Stimulated activated CD8-positive, alpha-beta memory T cell treated with anti-CD3 and anti-CD28 coated beads, Interleukin-12 subunit alpha, Interleukin-12 subunit beta, amount 100 ng/mL, for 1 hour (primary cell): ENCODE results near the gene GAS7.

Experiments used
- DNase-seq: peaks from one replicate; pipeline ENCODE4 v3.0.0-alpha.2; 2020; ENCODE audit warnings: low read depth

GAS7 gene

GRCh38 chr17:9981344-9981915, 217.0 kb downstream of the GAS7 start:
- DNase-seq, result no peak

DNA sequence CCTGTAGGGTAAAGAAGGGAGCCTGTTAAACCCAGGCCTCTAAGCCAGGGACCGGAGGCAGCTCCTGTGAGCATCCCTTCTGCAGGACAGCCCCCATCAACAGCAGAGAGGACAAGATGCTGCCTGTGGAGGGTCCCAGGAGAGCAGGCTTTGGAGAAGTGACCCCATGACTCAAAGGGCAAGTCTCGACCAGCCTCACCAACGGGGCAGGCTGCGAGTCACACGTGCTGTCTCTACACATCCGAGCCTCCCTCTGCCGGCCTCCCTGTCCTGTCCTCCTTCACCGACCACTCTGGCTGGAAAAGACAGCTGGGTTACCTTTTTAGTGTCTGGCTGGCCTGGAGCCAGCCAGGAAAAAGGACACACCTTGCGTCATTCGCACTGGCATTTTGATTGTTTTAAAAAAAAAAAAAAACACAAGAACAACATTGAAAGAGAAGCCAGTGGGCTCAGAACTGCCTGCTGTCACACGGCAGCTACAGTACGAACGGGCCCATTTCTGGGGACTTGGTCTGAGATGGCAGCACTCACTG, 218.9 kb downstream of the GAS7 start:
- no peak for DNase-seq

DNA sequence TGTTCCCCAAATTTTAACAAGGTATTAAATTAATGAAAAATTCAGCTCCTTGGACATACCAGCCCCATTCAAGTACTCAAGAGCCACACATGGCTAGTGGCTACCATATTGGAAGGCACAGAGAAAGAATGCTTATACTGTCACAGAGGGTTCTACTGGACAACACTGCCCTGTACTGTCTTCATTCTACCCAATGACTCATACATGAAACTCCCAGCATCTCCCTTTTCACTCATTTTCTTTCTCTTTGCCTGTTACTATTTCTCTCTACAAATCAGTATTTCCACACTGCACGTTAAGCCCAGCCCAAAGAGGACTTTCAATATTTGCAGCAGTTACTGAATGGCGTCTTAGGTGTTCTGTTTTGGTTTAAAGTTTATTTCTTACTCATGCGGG, 221.2 kb downstream of the GAS7 start:
- DNase-seq, result no peak

- DNase-seq, result no peak
These were observed 221.9 kb downstream of the GAS7 start for GRCh38 chr17:9976283-9977179.

GRCh38 chr17:9974448-9975381, 223.7 kb downstream of the GAS7 start:
- DNase-seq, result no peak

GRCh38 chr17:9973669-9974447, 224.5 kb downstream of the GAS7 start:
- DNase-seq, result no peak

- no peak for DNase-seq
These were observed 226.4 kb downstream of the GAS7 start for GRCh38 chr17:9971991-9972390.

GRCh38 chr17:9969301-9969935, 229.0 kb downstream of the GAS7 start:
- DNase-seq, result no peak

- DNase-seq, result no peak
These were observed 229.5 kb downstream of the GAS7 start for GRCh38 chr17:9968881-9969280.

GRCh38 chr17:9968008-9968407, 230.4 kb downstream of the GAS7 start:
- DNase-seq, result no peak

- no peak for DNase-seq
These were observed 238.9 kb downstream of the GAS7 start for GRCh38 chr17:9959377-9959981.

GRCh38 chr17:9958586-9959281, 239.7 kb downstream of the GAS7 start:
- DNase-seq, result no peak

- DNase-seq, result no peak
These were observed 241.2 kb downstream of the GAS7 start for GRCh38 chr17:9957244-9957643.

DNA sequence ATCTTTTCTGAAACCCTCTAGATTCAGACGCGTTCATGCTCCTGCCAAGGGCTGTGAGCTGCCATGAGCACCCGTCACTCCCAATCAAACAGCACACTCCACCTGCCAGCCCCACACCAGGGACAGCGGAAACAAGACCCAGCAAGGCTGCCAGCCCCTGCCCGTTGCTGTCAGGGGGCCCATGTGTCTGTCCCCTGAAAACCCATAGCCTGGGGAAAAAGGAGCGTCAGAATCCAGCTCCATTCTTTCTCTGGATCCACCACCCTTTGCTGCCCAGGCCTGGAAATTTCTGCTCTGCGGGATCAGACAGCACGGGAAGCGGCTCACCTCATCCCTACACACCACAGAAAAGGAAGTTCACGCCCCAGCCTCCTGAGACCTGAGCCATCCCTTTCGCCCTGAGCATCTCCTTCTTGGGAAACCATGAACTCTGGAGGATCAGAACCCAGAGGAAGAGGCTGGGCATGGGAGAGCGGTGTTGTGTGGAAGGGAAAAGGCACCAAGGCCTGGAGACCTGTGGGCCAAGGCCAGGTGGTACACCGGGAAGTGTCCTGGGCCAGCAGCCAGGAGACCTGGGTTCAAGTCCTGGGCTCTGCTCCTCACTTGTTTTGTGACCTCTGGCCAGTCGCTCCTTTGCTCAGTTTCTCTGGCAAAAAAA, 241.8 kb downstream of the GAS7 start:
- DNase-seq, result no peak

GRCh38 chr17:9953492-9953891, 244.9 kb downstream of the GAS7 start:
- DNase-seq, result no peak

GRCh38 chr17:9951803-9952202, 246.6 kb downstream of the GAS7 start:
- no peak for DNase-seq

GRCh38 chr17:9948928-9949327, 249.5 kb downstream of the GAS7 start:
- no peak for DNase-seq

DNA sequence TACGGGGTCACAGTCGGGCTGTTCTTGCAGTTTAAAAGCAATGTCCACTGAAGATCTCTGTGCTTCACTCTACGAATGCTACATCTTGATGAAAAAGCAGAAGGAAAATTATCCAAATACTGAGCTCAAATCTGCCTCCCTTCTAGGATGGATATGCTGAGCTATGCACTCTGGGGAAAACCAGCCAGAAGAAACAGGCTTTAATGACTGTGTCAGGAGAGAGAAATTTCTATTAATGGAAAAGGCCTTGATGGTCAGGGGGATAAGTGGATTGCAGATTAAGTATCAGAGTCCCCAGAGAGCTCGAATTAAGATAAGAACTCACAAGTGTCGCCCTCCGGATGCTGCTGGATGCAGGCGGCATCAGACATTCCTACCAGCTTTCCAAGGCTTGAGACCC, 253.7 kb downstream of the GAS7 start:
- DNase-seq, result no peak

DNA sequence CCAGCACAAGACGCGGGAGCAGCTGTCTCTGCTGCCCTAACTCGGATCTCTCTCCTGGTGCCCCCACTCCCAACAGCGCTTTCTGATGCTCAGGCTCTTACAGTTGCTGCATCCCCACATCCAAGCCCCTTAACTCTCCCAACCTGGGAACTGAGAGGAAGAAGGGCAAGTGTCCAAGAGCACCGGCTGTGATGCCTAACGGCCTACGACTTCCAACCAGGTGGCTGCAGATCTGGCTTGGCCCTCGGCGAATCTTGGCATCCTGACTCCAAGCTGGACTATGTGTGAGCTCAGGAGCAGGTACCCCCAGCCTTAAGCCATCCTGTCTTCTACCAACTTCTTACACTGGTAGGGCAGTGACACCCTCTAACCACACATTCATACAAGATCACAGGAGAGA, 255.1 kb downstream of the GAS7 start:
- no peak for DNase-seq
